DND-41 (cell line): ENCODE data around the gene TNS3.

Source experiments
- CTCF ChIP-seq: IDR thresholded peaks from 2 replicates; pipeline ENCODE4 v1.5.1; 2012; ENCODE audit warnings: borderline replicate concordance, low read length, moderate library complexity, mild to moderate bottlenecking; ENCODE audit not compliant: poor library complexity, severe bottlenecking; ENCODE audit errors: extremely low read depth
- EZH2 ChIP-seq: IDR thresholded peaks from 3 replicates; pipeline ENCODE4 v1.6.1; 2012; ENCODE audit warnings: borderline replicate concordance, low read depth, mild to moderate bottlenecking, moderate library complexity, low read length, inconsistent platforms; ENCODE audit not compliant: severe bottlenecking

GRCh38 chr7:47510786-47511185 lies 71.1 kb downstream of the TNS3 start:
- TF ChIP-seq EZH2 (no peak), CTCF (no peak)
